GM12891 (cell line): ENCODE data around the gene E4F1.

Source experiments
- POLR2A ChIP-seq: IDR thresholded peaks from 2 replicates; pipeline ENCODE4 v1.6.1; 2011; ENCODE audit warnings: low read depth, low read length, control low read depth
- POLR2AphosphoS5 ChIP-seq: IDR thresholded peaks from 2 replicates; pipeline ENCODE4 v1.6.1; 2011; ENCODE audit warnings: low read depth, low read length, control low read depth
- POU2F2 ChIP-seq: IDR thresholded peaks from 2 replicates; pipeline ENCODE4 v1.6.1; 2011; ENCODE audit warnings: low read depth, mild to moderate bottlenecking, control low read depth, low read length, moderate library complexity
- SPI1 ChIP-seq: IDR thresholded peaks from 2 replicates; pipeline ENCODE4 v1.6.1; 2011; ENCODE audit warnings: low read depth, low read length, control low read depth
- TAF1 ChIP-seq: IDR thresholded peaks from 2 replicates; pipeline ENCODE4 v1.6.1; 2011; ENCODE audit warnings: low read depth, low read length, control low read depth

DNA sequence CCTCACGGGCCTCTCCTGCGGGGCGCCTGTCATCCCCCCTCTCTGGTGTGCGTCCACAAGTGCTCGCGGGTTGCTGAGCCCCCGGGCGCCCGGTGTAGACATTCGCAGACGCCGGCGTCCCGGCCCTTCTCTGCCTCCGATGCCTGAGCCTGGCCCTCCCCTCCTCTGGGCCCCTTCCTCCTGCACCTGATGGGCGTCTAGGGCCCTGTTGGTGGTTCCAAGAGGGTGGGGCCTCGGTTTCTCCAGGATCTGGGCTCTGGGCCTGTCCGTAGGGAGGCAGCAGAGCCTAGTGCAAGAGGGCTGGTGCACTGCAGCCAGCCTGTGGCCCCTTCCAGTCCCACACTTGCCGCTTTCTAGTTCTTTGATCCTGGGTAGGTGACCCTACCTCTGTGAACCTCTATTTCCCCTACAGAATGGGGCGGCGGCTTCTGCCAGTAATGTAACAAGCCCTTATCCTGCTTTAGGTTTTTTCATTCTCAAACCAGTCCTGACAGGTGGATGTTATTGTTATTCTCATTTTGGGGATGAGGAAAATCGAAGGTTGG is 623 bp downstream of the E4F1 start:
- TF ChIP-seq POLR2AphosphoS5, result no peak
- no peak for TF ChIP-seq TAF1
- TF ChIP-seq POLR2A, result no peak
- TF ChIP-seq SPI1, result no peak
- no peak for TF ChIP-seq POU2F2
